Measurements from ENCODE around the gene SNRNP48.

Gene SNRNP48

DNA sequence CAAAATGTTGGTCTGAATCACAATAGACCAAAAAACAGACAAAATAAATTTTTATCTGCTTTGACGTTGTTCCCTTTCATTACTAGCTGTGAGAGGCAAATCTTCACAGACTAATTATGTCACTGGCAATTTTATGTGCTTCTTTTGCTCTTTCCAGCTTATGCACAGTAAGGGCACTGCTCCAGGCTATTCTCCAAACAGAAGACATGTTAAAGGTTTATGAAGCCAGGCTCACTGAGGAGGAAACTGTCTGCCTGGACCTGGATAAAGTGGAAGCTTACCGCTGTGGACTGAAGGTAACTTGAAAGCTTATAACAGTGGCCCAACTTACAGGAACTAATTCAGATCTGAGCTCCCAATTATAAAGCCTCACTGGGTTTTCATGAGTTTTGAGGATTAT, 15.5 kb upstream of the SNRNP48 start:
- H3K4me2 ChIP-seq, result no peak overlapping the region
- TF ChIP-seq, protein P1, sequence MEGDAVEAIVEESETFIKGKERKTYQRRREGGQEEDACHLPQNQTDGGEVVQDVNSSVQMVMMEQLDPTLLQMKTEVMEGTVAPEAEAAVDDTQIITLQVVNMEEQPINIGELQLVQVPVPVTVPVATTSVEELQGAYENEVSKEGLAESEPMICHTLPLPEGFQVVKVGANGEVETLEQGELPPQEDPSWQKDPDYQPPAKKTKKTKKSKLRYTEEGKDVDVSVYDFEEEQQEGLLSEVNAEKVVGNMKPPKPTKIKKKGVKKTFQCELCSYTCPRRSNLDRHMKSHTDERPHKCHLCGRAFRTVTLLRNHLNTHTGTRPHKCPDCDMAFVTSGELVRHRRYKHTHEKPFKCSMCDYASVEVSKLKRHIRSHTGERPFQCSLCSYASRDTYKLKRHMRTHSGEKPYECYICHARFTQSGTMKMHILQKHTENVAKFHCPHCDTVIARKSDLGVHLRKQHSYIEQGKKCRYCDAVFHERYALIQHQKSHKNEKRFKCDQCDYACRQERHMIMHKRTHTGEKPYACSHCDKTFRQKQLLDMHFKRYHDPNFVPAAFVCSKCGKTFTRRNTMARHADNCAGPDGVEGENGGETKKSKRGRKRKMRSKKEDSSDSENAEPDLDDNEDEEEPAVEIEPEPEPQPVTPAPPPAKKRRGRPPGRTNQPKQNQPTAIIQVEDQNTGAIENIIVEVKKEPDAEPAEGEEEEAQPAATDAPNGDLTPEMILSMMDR (conservative IDR thresholded peaks at IDR 0.05; ENCODE audit: low read depth, low read length), result no peak
- no peak overlapping the region for H3K4me3 ChIP-seq (IDR thresholded peaks at IDR 0.05; ENCODE audit: insufficient read depth, low read depth, low read length)
- no peaks in the 10 kb centered on the region for H3K79me2 ChIP-seq (ENCODE audit: insufficient read depth, low read depth)
- no peaks in the 10 kb centered on the region for H3K27me3 ChIP-seq (ENCODE audit: insufficient read depth, low read depth)
- no peak overlapping the region for H3K9ac ChIP-seq
- no peaks in the 10 kb centered on the region for H4K20me1 ChIP-seq (ENCODE audit: insufficient read depth)
- no peak overlapping the region for H3K27ac ChIP-seq
- no peaks in the 10 kb centered on the region for H3K36me3 ChIP-seq (ENCODE audit: insufficient read depth)
- H3K4me1 ChIP-seq (ENCODE audit: low read depth, poor library complexity, severe bottlenecking), result no peaks in the 10 kb centered on the region
- no peak overlapping the region for H2AFZ ChIP-seq (ENCODE audit: low read depth)

DNA sequence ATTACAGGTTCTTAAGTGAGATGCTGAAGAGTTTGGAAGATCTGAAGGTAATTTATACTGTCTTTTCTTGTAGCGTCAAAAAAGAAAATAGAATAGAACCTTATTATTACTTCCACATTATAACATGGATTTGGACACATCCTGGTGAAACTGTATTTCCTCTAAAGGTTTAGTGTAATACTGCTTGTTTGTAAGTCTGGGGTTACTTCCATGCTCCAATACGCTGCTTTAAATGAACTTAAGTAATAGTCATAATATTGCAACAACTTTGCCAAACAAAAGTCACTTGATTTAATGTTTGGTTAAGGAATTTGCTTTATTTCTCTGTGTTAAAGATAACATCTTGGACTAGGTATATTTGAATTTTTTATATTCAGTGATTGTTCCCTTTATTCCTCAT, 11.5 kb upstream of the SNRNP48 start:
- H3K27ac ChIP-seq, result no peak overlapping the region
- H2AFZ ChIP-seq (ENCODE audit: low read depth), result no peak overlapping the region
- H3K36me3 ChIP-seq (ENCODE audit: insufficient read depth), result no peaks in the 10 kb centered on the region
- no peaks in the 10 kb centered on the region for H3K27me3 ChIP-seq (ENCODE audit: insufficient read depth, low read depth)
- no peak overlapping the region for H3K4me2 ChIP-seq
- TF ChIP-seq, protein P1 (conservative IDR thresholded peaks at IDR 0.05; ENCODE audit: low read depth, low read length), result no peak
- H3K9ac ChIP-seq, result no peak overlapping the region
- H3K79me2 ChIP-seq (ENCODE audit: insufficient read depth, low read depth), result no peaks in the 10 kb centered on the region
- H3K4me3 ChIP-seq (IDR thresholded peaks at IDR 0.05; ENCODE audit: insufficient read depth, low read depth, low read length), result no peak overlapping the region
- no peaks in the 10 kb centered on the region for H4K20me1 ChIP-seq (ENCODE audit: insufficient read depth)
- no peaks in the 10 kb centered on the region for H3K4me1 ChIP-seq (ENCODE audit: low read depth, poor library complexity, severe bottlenecking)

DNA sequence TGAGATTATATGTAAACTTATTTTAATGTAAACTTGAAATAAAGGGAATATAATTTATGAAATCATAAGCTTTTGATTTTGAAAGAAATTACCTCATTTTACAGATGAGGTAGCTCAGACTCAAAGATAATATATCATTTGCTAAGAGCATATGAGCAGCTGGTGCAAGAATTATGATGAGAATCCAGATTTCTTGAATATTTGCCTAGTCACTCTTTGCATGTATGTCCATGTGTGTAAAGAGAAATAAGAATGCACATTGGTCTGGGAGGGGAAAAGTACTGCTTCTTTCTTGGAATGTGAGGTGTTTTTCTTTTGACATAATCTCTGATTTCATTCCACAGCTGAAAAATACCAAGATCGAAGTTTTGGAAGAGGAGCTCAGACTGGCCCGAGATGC, 11.1 kb upstream of the SNRNP48 start:
- Histone ChIP-seq H3K4me3 (IDR thresholded peaks at IDR 0.05; ENCODE audit: insufficient read depth, low read depth, low read length) (no peak overlapping the region), H3K36me3 (ENCODE audit: insufficient read depth) (no peaks in the 10 kb centered on the region), H4K20me1 (ENCODE audit: insufficient read depth) (no peaks in the 10 kb centered on the region), H3K9ac (no peak overlapping the region), H2AFZ (ENCODE audit: low read depth) (no peak overlapping the region), H3K79me2 (ENCODE audit: insufficient read depth, low read depth) (no peaks in the 10 kb centered on the region), H3K27me3 (ENCODE audit: insufficient read depth, low read depth) (no peaks in the 10 kb centered on the region), H3K27ac (no peak overlapping the region), H3K4me2 (no peak overlapping the region), H3K4me1 (ENCODE audit: low read depth, poor library complexity, severe bottlenecking) (no peaks in the 10 kb centered on the region)
- TF ChIP-seq, protein P1 (conservative IDR thresholded peaks at IDR 0.05; ENCODE audit: low read depth, low read length), result no peak

DNA sequence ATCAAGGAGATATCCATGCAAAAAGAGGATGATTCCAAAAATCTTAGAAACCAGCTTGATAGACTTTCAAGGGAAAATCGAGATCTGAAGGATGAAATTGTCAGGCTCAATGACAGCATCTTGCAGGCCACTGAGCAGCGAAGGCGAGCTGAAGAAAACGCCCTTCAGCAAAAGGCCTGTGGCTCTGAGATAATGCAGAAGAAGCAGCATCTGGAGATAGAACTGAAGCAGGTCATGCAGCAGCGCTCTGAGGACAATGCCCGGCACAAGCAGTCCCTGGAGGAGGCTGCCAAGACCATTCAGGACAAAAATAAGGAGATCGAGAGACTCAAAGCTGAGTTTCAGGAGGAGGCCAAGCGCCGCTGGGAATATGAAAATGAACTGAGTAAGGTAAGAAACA, 10.1 kb upstream of the SNRNP48 start:
- H3K4me3 ChIP-seq (IDR thresholded peaks at IDR 0.05; ENCODE audit: insufficient read depth, low read depth, low read length), result no peak overlapping the region
- H3K9ac ChIP-seq, result no peak overlapping the region
- no peaks in the 10 kb centered on the region for H3K27me3 ChIP-seq (ENCODE audit: insufficient read depth, low read depth)
- H3K27ac ChIP-seq, result no peak overlapping the region
- TF ChIP-seq, protein P1 (conservative IDR thresholded peaks at IDR 0.05; ENCODE audit: low read depth, low read length), result no peak
- H3K79me2 ChIP-seq (ENCODE audit: insufficient read depth, low read depth), result no peaks in the 10 kb centered on the region
- no peaks in the 10 kb centered on the region for H3K36me3 ChIP-seq (ENCODE audit: insufficient read depth)
- no peak overlapping the region for H2AFZ ChIP-seq (ENCODE audit: low read depth)
- no peaks in the 10 kb centered on the region for H3K4me1 ChIP-seq (ENCODE audit: low read depth, poor library complexity, severe bottlenecking)
- no peak overlapping the region for H3K4me2 ChIP-seq
- no peaks in the 10 kb centered on the region for H4K20me1 ChIP-seq (ENCODE audit: insufficient read depth)

DNA sequence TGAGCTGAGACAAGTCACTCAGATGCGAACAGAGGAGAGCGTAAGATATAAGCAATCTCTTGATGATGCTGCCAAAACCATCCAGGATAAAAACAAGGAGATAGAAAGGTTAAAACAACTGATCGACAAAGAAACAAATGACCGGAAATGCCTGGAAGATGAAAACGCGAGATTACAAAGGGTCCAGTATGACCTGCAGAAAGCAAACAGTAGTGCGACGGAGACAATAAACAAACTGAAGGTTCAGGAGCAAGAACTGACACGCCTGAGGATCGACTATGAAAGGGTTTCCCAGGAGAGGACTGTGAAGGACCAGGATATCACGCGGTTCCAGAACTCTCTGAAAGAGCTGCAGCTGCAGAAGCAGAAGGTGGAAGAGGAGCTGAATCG, 9.5 kb upstream of the SNRNP48 start:
- H3K79me2 ChIP-seq (ENCODE audit: insufficient read depth, low read depth), result no peaks in the 10 kb centered on the region
- H3K9ac ChIP-seq, result no peak overlapping the region
- no peak overlapping the region for H3K4me3 ChIP-seq (IDR thresholded peaks at IDR 0.05; ENCODE audit: insufficient read depth, low read depth, low read length)
- no peak overlapping the region for H3K4me2 ChIP-seq
- H4K20me1 ChIP-seq (ENCODE audit: insufficient read depth), result no peaks in the 10 kb centered on the region
- H2AFZ ChIP-seq (ENCODE audit: low read depth), result no peak overlapping the region
- H3K36me3 ChIP-seq (ENCODE audit: insufficient read depth), result no peaks in the 10 kb centered on the region
- TF ChIP-seq, protein P1 (conservative IDR thresholded peaks at IDR 0.05; ENCODE audit: low read depth, low read length), result no peak
- H3K27ac ChIP-seq, result no peak overlapping the region
- H3K4me1 ChIP-seq (ENCODE audit: low read depth, poor library complexity, severe bottlenecking), result no peaks in the 10 kb centered on the region
- no peaks in the 10 kb centered on the region for H3K27me3 ChIP-seq (ENCODE audit: insufficient read depth, low read depth)

Data from KMS-11 (cell line).